HG02642 (cell line): ENCODE results near the gene SETD4.
"Not testable (repeated sequence)": the region's sequence is repeated elsewhere in the genome, so short reads cannot be mapped to it uniquely, and the experiment has no call there.

Experiments used
- ATAC-seq: cut with Tn5 transposase; IDR thresholded peaks from one replicate; pipeline ENCODE4 v1.9.1; 2021; ENCODE audit warnings: mild to moderate bottlenecking; ENCODE audit not compliant: unreplicated experiment, poor library complexity

The SETD4 gene, protein sequence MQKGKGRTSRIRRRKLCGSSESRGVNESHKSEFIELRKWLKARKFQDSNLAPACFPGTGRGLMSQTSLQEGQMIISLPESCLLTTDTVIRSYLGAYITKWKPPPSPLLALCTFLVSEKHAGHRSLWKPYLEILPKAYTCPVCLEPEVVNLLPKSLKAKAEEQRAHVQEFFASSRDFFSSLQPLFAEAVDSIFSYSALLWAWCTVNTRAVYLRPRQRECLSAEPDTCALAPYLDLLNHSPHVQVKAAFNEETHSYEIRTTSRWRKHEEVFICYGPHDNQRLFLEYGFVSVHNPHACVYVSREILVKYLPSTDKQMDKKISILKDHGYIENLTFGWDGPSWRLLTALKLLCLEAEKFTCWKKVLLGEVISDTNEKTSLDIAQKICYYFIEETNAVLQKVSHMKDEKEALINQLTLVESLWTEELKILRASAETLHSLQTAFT

DNA sequence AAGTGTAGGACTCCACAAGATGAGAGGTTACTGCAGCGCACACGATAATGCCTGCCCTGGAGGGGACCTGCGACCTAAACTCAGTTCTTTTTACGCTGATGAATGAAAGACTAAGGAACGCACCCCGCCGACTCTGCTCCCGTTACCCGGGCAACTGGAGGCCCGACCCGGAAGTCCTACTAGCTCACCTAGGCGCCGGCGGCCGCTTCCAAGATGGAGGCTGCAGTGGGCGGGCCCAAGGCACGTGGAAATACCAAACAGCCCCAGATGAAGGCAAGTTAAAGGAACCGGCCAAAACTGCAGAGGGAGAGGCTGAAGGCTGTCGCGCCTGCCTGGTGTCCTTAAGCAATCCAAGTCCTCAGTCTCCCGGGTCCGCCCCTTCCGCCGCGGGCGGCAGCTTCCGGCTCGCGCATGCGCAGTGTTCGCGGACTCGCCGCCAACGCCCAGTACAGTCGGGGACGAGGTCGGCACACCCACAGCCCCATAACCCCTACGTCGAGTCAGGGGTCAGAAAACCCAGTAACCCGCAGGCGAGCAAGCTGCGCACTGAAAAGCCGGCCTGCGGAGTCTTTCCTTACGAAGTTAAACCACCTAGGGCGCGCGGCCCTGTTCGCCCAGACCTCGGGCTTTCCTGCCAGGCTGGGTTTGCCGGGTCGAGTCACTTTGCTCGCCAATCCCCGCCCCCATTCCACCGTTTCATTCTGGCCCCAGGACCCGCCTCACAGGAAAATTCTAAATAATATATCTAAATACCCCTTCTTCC is at the start of gene SETD4:
Gene SETD4 (minus strand): TSS at position 368 of the 763 bp plus-strand sequence. CDS start 1,638 bp downstream, outside the sequence.
- ATAC-seq = peak; percentile 94

DNA sequence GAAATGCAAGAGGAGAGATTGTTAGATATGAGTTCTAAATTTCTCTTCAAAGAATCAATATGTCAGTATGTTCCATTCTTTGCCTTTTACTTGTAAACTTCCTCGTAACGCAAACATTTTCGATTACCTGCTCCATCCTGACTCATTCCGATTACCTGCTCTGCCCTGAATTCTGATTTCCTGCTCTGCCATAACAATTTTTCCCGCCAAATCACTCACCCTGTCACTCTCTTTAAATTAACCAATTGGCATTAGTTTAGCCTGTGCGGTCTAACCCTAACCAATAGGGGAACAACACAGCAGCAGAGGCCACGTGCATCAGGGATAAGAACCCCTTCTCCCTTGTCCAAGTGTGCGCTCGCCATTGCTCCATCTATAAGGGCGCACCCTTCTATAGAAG is 49.5 kb upstream of the SETD4 start:
- ATAC-seq = no peak

DNA sequence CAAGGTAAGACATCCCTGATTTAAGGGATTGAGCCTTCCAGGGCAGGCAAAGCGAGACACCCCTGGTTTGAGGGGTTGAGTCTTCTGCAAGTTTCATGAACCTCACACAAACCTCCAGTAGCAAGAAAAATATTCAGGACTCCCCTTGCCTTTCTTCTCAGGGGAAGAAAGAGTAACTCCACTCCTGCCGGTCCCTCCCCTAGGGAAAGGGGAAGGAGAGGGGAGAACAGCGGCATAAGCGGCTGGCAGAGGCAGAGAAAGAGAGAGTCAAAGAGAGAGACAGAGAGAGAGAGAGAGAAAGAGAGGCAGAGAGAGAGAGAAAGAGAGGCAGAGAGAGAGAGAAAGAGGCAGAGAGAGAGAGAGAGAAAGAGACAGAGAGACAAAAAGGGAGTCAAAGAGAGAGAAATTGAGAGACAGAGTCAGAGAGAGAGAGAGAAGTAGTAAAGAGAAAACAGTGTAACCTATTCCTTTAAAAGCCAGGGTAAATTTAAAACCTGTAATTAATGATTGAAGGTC is 45.1 kb upstream of the SETD4 start:
- no peak for ATAC-seq

DNA sequence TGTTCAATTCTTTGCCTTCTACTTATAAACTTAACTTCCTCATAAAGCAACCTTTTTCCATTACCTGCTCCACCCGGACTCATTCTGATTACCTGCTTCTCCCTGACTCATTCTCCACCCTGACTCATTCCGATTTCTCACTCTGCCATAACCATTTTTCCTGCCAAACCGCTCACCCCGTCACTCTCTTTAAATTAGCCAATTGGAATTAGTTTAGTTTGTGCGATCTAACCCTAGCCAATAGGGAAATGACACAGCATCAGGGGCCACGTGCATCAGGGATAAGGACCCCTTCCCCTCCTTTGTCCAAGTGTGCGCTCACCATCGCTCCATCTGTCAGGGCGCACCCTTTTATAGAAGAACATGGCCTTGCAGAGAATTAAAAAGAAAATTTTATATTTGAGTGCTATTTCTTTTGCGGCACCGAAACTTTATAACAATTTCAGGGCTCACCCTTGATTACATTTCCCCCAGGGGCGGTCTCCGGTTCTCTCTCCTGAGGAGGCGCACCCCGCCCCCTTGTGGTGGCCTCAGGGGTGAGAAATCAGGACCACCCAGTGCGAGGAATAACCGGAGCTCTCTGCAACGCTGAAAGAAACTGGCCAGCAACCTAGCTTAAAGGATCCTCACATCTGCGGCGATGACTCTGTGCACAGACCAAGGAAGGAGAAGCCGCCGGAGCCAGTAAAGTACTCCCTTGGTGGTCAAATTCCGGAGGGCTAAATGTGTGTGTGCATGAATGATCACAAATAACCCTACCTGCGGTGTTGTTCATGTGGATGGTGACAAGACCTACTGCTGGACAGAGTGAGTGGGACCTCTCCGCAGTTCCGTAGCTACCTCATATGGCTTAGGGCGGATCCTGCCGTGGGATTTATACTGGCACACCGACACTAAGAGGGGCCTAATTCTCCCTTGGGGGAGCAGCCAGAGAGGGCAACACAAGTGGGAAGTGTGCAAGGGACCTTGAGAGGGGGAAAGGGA is 44.3 kb upstream of the SETD4 start:
- ATAC-seq = no peak

DNA sequence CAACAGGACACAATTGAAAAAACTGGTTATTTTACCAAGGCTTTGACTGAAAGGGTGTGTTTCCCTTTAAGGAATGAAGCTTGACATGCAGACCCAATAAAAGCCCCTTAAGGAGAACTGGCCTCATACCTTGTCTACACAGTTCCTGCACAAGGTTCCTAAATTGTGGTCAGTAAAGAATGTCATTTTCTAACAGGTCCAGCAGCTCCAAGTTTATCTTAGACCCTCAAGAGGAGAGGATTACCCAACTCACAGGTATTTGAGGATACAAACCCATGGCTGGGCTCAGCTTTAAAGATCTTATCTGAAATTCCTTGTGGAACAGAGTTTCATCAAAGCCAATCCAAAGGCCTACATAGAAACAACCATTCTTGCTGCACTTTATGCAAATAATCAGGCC is 43.1 kb upstream of the SETD4 start:
- no peak for ATAC-seq

DNA sequence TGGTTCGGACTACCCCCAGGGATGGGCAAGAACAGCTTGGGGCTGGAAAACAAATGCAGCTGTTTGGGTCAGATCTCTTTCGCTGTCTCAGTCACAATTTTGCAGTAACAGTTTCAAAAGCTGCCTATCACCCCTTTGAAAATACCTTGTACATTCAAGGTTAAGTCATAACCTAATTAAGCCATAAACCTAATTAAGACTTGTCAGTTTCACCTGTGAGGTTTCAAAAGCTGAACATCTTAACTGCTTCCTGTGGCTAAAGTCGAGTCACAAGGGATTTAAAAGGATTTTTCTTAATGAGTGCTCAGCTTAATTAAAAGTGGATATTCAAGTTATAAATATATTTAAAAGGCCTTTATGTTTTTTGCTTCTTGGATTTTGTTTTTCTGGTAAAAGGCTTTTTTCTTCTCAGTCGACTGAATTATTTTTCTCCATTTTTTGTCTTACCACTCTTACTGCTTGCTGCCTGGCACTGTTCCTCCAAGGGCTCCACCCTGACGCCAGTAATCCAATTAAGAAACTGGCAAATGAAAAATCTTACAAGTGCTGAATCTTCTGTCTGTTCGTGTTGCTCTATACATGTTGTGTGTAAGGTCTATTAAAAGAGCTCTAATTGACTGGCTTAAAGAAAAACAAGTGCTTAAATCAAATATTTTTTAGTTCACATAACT is 40.8 kb upstream of the SETD4 start:
- ATAC-seq = no peak

DNA sequence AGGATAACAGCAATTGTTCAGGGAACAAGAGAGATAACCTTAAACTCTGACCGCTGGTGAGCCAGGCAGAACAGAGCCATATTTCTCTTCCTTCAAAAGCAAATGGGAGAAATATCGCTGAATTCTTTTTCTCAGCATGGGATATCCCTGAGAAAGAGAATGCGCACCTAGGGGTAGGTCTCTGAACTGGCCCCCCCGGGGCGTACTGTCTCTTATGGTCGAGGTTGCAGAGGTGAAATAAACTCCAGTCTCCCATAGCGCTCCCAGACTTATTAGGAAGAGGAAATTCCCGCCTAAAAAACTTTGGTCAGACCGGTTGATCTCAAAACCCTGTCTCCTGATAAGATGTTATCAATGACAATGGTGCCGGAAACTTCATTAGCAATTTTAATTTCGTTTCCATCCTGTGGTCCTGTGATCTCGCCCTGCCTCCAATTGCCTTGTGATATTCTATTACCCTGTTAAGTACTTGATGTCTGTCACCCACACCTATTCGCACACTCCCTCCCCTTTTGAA is 39.4 kb upstream of the SETD4 start:
- ATAC-seq = not testable (repeated sequence)

DNA sequence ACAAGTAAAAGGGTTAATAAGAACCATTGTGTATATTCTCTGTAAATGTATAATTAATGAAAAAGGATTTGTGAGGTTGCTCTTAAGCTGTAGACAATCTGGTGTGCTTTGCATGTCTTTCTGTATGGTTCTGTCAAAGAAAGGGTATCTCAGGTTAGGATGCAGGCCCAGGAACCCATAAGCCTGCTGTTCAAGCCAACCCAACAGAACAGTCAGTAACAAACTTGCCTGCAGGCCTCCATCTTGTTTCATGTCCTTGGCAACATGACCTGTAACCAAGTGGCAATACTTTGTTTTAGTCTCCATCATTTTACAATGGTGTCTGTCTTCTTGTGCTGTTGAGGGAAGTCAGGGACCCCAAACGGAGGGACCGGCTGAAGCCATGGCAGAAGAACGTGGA is 38.7 kb upstream of the SETD4 start:
- no peak for ATAC-seq

DNA sequence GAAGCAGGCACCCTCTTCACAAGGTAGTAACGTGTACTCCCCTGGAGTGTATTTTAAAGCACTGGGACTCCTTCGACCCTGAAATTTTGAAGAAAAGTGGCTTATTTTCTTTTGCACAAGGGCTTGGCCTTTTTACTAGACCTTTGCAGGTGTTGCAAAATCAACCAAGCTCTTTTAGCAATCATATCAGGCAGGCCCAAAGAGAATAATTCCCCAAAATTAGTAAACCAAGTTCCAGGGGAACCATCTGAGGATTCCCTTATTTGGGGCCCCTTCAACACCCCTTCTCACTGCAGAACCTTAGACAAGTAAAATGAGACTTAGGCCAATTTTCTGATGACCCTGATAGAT is 37.8 kb upstream of the SETD4 start:
- ATAC-seq = no peak

DNA sequence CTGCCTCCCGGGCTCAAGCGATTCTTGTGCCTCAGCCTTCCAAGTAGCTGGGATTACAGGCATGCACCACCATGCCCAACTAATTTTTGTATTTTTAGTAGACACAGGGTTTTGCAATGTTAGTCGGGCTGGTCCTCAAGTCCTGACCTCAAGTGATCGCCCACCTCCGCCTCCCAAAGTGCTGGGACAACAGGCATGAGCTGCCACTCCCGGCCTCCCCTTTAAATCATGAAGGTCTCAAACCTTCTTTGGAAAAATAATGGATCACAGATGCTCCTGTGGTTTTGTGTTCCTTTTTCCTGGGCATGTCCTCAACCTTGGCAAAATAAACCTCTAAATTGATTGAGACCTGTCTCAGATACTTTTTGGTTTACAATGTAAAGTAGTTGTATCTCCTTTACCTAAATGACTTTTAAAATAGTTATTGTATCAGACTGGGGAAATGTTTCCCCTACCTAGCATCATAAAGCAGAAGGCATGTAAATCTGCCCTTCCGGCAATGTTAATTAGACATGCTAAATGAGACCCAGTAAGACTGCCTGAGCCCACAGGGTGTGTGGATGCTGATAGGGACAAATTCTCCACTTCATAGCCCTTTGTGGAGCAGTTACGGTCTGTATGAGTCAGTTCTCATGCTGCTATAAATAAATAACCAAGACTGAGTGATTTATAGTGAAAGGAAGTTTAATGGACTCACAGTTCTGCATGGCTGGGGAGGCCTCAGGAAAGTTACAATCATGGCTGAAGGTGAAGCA is 37.3 kb upstream of the SETD4 start:
- peak; percentile 41 for ATAC-seq

DNA sequence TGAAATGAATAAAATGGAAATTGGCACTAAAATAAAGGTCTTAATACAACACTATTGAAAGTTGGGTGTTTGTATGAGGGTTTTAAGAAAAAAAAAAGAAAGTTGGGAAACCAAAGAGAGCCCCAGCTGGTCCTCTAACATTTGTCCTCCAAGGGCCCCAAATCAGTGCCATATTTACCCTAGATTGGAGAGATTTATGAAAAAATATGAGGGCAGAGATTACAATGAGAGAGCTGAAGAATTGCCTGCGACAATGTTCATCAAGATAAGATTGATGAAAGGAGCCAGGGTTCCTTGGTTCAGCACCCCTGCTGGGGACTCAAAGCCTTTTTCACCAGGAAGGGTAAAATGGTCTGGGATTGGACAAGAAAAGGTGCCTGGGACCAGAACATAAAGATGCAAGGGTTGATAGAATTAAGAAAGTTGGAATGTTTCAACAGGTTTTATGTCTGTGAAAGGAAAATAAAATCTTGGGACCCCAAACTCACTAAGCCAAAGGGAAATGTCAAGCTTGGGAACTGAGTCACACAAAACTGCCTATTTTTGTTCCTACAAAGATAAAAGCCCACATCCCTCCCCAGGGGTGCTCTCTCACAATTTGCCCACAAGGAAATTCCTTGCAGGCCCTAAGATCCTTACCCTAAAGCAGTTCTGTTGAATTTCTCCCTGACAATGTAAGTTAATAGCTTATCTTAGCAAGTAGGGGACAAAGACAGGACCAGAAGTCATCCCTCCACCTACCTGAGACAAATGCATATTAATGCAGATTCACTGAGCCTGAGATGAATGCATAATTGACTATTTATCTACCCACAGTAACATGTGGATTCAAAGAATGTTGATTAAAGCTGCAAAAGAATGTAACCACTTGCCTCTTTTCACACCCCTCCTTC is 36.3 kb upstream of the SETD4 start:
- ATAC-seq = no peak

DNA sequence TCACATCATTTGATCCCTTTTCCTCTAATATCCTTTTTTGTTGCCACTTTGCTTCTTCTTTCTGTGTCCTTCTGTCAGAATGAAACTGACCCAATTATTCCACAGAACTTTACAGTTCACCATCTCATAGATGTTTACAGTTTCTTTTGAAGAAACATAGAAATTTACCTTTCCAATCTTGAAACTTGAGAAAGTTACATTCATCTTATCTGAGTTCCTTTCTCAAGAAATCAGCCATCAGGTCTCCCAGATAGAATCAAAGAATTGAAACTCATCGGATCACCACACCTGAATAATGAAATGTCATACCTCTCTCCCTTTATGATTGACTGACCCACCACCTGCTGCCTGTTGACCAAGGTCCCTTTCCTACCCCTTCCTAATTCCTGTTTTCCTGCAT is 33.2 kb upstream of the SETD4 start:
- no peak for ATAC-seq

DNA sequence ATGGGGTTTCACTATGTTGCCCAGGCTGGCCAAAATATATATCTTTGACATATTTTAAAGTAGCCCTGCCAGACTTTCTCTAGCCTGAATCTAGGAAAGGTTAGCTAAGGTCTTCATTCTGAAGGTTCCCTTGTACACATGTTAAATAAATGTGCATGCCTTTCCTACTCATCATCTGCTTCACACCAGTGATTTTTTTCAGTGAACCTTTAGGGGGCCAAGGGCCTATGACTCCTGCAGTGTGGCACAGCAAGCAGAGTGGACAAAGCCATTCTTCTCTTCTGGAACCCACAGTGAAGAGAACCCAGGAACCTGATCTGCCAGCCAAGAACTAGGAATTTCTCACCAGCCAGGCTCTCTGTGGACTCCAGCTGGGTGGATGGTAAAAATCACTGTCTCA is 32.4 kb upstream of the SETD4 start:
- no peak for ATAC-seq

DNA sequence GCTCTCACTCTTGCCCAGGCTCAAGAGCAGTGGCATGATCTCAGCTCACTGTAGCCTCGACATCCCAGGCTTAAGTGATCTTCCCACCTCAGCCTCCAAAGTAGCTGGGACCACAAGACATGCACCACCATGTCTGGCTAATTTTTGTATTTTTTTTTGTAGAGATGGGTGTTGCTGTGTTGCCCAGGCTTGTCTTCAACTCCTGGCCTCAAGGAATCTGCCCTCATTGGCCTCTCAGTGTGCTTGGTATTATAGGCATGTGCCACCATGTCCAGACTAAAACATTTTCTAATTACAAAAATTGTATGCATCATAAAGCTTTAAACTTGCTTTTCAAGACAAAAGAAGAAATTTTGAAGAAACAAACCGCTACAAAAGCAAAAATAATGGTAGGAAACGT is 29.6 kb upstream of the SETD4 start:
- no peak for ATAC-seq

DNA sequence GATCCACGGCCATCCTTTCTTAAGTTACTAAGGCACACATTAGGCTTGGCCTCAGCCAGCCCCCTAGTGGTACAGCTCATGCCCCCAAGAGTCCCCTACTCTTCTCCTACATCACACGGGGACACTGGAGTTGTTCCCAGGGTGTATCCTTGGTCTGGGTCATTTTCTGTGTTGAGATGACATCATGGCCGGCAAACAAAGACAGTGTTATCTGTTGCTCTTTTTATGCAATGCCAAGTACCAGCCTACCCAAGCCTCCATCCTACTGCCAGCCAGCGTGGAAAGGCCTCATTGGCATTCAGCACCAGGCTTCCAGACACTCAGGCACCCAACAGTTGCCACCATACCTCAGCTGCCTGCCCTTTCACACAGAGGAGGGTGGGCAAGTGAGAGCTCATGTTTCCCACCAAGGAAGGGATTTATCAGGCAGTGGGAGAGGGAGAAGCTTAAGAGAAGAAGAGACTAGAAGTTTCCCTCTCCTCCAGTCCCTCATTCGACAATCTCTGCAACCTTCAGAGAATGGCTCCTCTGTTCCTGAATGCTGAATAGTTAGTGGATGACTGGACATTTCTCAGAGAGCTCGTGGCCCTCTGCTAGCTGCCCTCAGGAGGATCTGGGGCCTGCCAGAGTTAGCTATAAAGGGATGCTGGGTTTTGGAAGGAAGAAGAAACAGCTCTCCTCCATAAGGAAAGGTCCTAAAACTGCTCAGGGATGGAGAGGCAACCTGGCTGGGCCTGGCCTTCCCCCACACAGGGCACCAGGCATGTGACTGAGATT is 27.2 kb upstream of the SETD4 start:
- no peak for ATAC-seq

DNA sequence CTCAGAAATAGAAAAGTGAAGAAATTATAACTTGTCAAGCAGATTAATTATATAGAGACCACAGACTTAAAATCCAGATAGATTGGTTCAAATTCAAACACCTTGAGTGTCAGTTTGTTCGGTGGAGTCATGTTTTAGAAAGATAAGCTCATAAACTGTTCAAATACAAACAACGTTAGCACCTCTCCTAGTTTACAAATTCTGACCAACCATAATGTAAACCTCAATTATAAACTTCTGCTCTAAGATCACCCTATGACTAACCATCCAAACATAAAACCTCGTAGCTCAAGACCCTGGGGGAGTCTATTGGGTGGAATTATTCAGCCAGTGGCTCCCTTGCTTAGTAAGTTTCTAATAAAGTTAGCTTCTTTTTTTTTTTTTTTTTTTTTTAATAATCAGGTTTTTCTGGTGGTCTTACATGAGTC is 21.9 kb upstream of the SETD4 start:
- no peak for ATAC-seq

DNA sequence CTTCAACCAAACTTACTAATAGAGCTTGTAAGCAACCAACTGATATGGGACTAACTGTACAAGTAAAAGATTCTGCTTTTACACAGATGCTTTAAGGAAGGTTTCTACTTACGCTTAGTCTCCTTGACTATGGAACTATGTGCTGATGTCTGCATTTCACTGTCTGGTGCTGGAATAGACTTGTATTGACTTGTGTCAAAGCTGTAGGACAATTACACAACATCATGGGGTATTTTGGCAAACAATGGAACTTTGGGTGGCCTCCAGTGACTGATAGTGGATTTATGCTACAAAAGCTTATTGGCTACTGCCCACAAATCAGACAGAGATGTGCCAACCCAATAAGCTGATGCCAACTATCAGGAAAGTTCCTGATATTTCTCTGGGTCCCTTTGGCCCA is 20.1 kb upstream of the SETD4 start:
- no peak for ATAC-seq
